KOPT-K1 (cell line): Measurements from ENCODE around the gene HOXC6.

ENCODE experiments used
- H3K27ac ChIP-seq: fragments of 200-600 bp; sonication (generic); 2 replicates; pipeline ENCODE4 v1.5.1; 2016; ENCODE audit warnings: antibody characterized with exemption, mild to moderate bottlenecking, low read depth, low read length; ENCODE audit not compliant: poor library complexity, severe bottlenecking
- H3K36me3 ChIP-seq: fragments of 200-600 bp; sonication (generic); 2 replicates; pipeline ENCODE4 v1.5.1; 2017; ENCODE audit warnings: antibody characterized with exemption, mild to moderate bottlenecking, low read length, moderate library complexity; ENCODE audit not compliant: insufficient read depth
- H3K9me3 ChIP-seq: fragments of 200-600 bp; sonication (generic); 2 replicates; pipeline ENCODE4 v1.5.1; 2017; ENCODE audit warnings: antibody characterized with exemption, low read length, mild to moderate bottlenecking; ENCODE audit not compliant: insufficient read depth, poor library complexity, severe bottlenecking

Gene HOXC6

GRCh38 chr12:53996240-53997203, 31.7 kb upstream of the HOXC6 start:
- Histone ChIP-seq H3K9me3 (no peaks in the 10 kb centered on the region), H3K27ac (peak overlapping the region; percentile 1), H3K36me3 (no peaks in the 10 kb centered on the region)

GRCh38 chr12:53997204-53998109, 30.8 kb upstream of the HOXC6 start:
- H3K27ac ChIP-seq = no peak overlapping the region
- no peaks in the 10 kb centered on the region for H3K36me3 ChIP-seq
- H3K9me3 ChIP-seq = no peaks in the 10 kb centered on the region

GRCh38 chr12:53998110-53998899, 29.9 kb upstream of the HOXC6 start:
- no peak overlapping the region for H3K27ac ChIP-seq
- H3K9me3 ChIP-seq = no peaks in the 10 kb centered on the region
- no peaks in the 10 kb centered on the region for H3K36me3 ChIP-seq

- no peaks in the 10 kb centered on the region for H3K36me3 ChIP-seq
- H3K9me3 ChIP-seq = no peaks in the 10 kb centered on the region
- no peak overlapping the region for H3K27ac ChIP-seq
Observed at GRCh38 chr12:53998900-53999236, 29.4 kb upstream of the HOXC6 start.

- H3K27ac ChIP-seq = no peak overlapping the region
- H3K36me3 ChIP-seq = no peaks in the 10 kb centered on the region
- H3K9me3 ChIP-seq = no peaks in the 10 kb centered on the region
Observed at GRCh38 chr12:53999559-54000115, 28.6 kb upstream of the HOXC6 start.

GRCh38 chr12:54000116-54001114, 27.8 kb upstream of the HOXC6 start, which contains the start of gene HOXC9:
Gene HOXC9 (plus strand): TSS chr12:54000161. CDS start chr12:54000189, 28 bp downstream.
- Histone ChIP-seq H3K36me3 (no peaks in the 10 kb centered on the region), H3K27ac (no peak within 1 kb of the TSS), H3K9me3 (no peaks in the 10 kb centered on the region)

- Histone ChIP-seq H3K27ac (no peak overlapping the region), H3K36me3 (no peaks in the 10 kb centered on the region), H3K9me3 (no peaks in the 10 kb centered on the region)
Observed at GRCh38 chr12:54001283-54002187, 26.7 kb upstream of the HOXC6 start.

GRCh38 chr12:54002278-54002914, 25.8 kb upstream of the HOXC6 start:
- Histone ChIP-seq H3K36me3 (no peaks in the 10 kb centered on the region), H3K27ac (no peak overlapping the region), H3K9me3 (no peaks in the 10 kb centered on the region)

- Histone ChIP-seq H3K27ac (no peak overlapping the region), H3K9me3 (no peaks in the 10 kb centered on the region), H3K36me3 (no peaks in the 10 kb centered on the region)
Observed at GRCh38 chr12:54002915-54003389, 25.3 kb upstream of the HOXC6 start.

- no peak overlapping the region for H3K27ac ChIP-seq
- H3K36me3 ChIP-seq = no peaks in the 10 kb centered on the region
- no peaks in the 10 kb centered on the region for H3K9me3 ChIP-seq
Observed at GRCh38 chr12:54003625-54004024, 24.6 kb upstream of the HOXC6 start.

- Histone ChIP-seq H3K36me3 (no peaks in the 10 kb centered on the region), H3K27ac (no peak overlapping the region), H3K9me3 (no peaks in the 10 kb centered on the region)
Observed at GRCh38 chr12:54004063-54004840, 24.0 kb upstream of the HOXC6 start.
